Ovary (tissue), 9 donors: ENCODE measurements around the gene OLAH. TPM values are rescaled to one million over a fixed set of nuclear protein-coding genes. Genes with fewer than 3 reads are reported as not detected.

Experiments used
- DNase-seq, 5 donors: peaks; one replicate each; pipeline ENCODE4 v3.0.0-alpha.2; 2019 to 2020
- H3K27ac ChIP-seq, 2 donors: fragments of 200-600 bp; one replicate each; pipeline versions ENCODE4 v1.5.1 to v1.8.0; 2019 to 2022
- H3K27me3 ChIP-seq: fragments of 200-600 bp; one replicate; pipeline ENCODE4 v1.8.0; 2022
- H3K36me3 ChIP-seq: fragments of 200-600 bp; sonication (generic); one replicate; pipeline ENCODE4 v1.5.1; 2019
- H3K4me1 ChIP-seq: one replicate; pipeline ENCODE4 v1.8.1; 2013; ENCODE audit warnings: mild to moderate bottlenecking, moderate library complexity; ENCODE audit not compliant: insufficient read depth
- H3K4me3 ChIP-seq: fragments of 200-600 bp; sonication (generic); one replicate; pipeline ENCODE4 v1.5.1; 2017
- H3K9me3 ChIP-seq, 2 donors: fragments of 200-600 bp in 1 of 2; sonication (generic) in 1 of 2; one replicate each; pipeline versions ENCODE4 v1.5.1 to v1.8.1; 2013 to 2019; ENCODE audit warnings: mild to moderate bottlenecking in 1 of 2, moderate library complexity in 1 of 2
- CTCF ChIP-seq, 3 donors: fragments of 450-650 bp in 2 of 3; fragments of 200-600 bp in 1 of 3; IDR thresholded peaks; one replicate each; pipeline versions ENCODE4 v1.5.1 to v1.8.0; 2016 to 2022; ENCODE audit warnings: antibody characterized with exemption in 3 of 3, mild to moderate bottlenecking in 1 of 3
- EP300 ChIP-seq: sonication (generic); formaldehyde crosslinking; IDR thresholded peaks from one replicate; pipeline ENCODE4 v1.6.1; 2017; ENCODE audit warnings: antibody characterized with exemption
- POLR2A ChIP-seq: fragments of 450-650 bp; IDR thresholded peaks from one replicate; pipeline ENCODE4 v1.6.1; 2017; ENCODE audit warnings: antibody characterized with exemption, mild to moderate bottlenecking, moderate library complexity
- WGBS, 3 donors: extraction: QIAGEN DNeasy Blood & Tissue Kit in 1 of 3; methylation state at CpG; one replicate each; pipeline versions ENCODE4 v1.1.5 to v1.1.7; 2013 to 2017; 5-methylcytosine and 5-hydroxymethylcytosine counted together
- intact Hi-C, 4 donors: fragments of 100-400 bp; cut with DNase I; formaldehyde crosslinking; loops; one replicate each; pipeline versions ENCODE4 v1.11.0 to v1.15.1; 2022 to 2023
- polyA plus RNA-seq, 2 donors: library from polyadenylated mRNA; stranded (reverse); fragments of 200-250 nt in 1 of 2; fragments of 350-450 nt in 1 of 2; fragmentation: Illumina TruSeq in 1 of 2; extraction: RNeasy Lipid Tissue Mini Kit (QIAGEN cat#74804) in 1 of 2; gene quantifications; one replicate each; pipeline ENCODE4 v1.2.3, GENCODE V29; 2013 to 2014
- total RNA-seq, 7 donors: library from RNA; depleted of rRNA in 2 of 7; stranded (reverse); fragments of >200 nt in 2 of 7; fragmentation: NEBNext Ultra II Directional in 3 of 7; extraction: Animal tissue kit (Norgen Biotek cat#: 25700) in 3 of 7; gene quantifications; one replicate each; pipeline versions ENCODE4 v1.1.0 to v1.2.4, GENCODE V29; 2016 to 2023
- donor health status: DM: no; HTN: no; CAD: no; lungs with moderate emphysema.
- donor health status: DM: no; HTN: no; CAD: no.
- donor health status: Bipolar disorder and iron deficiency.
- donor health status: DM: yes; HTN: yes; CAD: no.
- donor health status: DM: no; HTN: no; CAD: no.
- donor health status: DM: yes; HTN: yes; CAD: no.

Gene OLAH
- total and polyA plus RNA-seq, 9 donors, result 0.23 to 0.48 (median 0.40) TPM; not detected in 6

GRCh38 chr10:15069230-15069629, 25.5 kb downstream of the OLAH start:
- no peaks in the 10 kb centered on the region for H3K4me1 ChIP-seq
- DNase-seq, result no peak
- H3K36me3 ChIP-seq, result no peaks in the 10 kb centered on the region
- H3K9me3 ChIP-seq, result no peaks in the 10 kb centered on the region
- no peak for TF ChIP-seq CTCF (IDR thresholded peaks at IDR 0.05)
- no peak for TF ChIP-seq EP300
- no peak for TF ChIP-seq POLR2A
- intact Hi-C loops, result no loop called here
- 65 to 76% (median 71%) methylated on average over 4 of the region's 4 CpGs for WGBS, 3 donors
- no peak overlapping the region for H3K4me3 ChIP-seq
- H3K27me3 ChIP-seq, result no peaks in the 10 kb centered on the region
- H3K27ac ChIP-seq, result no peak overlapping the region

GRCh38 chr10:15072358-15072757, 28.6 kb downstream of the OLAH start:
- Histone ChIP-seq H3K36me3 (no peaks in the 10 kb centered on the region), H3K27me3 (no peaks in the 10 kb centered on the region), H3K9me3 (no peaks in the 10 kb centered on the region), H3K4me1 (no peaks in the 10 kb centered on the region), H3K4me3 (no peak overlapping the region), H3K27ac (no peak overlapping the region)
- no peak for DNase-seq
- TF ChIP-seq POLR2A (no peak), EP300 (no peak), CTCF (IDR thresholded peaks at IDR 0.05) (no peak)
- WGBS, 3 donors, result 87 to 89% (median 88%) methylated on average over 5 of the region's 5 CpGs
- intact Hi-C loops, result no loop called here

GRCh38 chr10:15075421-15075820, 31.7 kb downstream of the OLAH start:
- Histone ChIP-seq H3K4me3 (no peak overlapping the region), H3K9me3 (no peaks in the 10 kb centered on the region), H3K27me3 (no peaks in the 10 kb centered on the region), H3K27ac (no peak overlapping the region), H3K36me3 (no peaks in the 10 kb centered on the region), H3K4me1 (no peaks in the 10 kb centered on the region)
- TF ChIP-seq POLR2A (no peak), EP300 (no peak), CTCF (IDR thresholded peaks at IDR 0.05) (no peak)
- no peak for DNase-seq
- 90 to 94% (median 94%) methylated on average over 3 of the region's 3 CpGs for WGBS, 3 donors
- intact Hi-C loops, result no loop called here

- Histone ChIP-seq H3K4me1 (peaks cover 7% of the 10 kb centered on the region), H3K27me3 (no peaks in the 10 kb centered on the region), H3K4me3 (peak overlapping the region; percentile 46), H3K36me3 (no peaks in the 10 kb centered on the region), H3K27ac (peak overlapping the region; percentile 54), H3K9me3 (no peaks in the 10 kb centered on the region)
- TF ChIP-seq EP300 (no peak), POLR2A (no peak), CTCF (IDR thresholded peaks at IDR 0.05) (no peak)
- intact Hi-C loops, result loop anchor here in 1 of 4 donors (10.0 kb wide), 1 partner anchor 291 kb away; the partner anchor contains the start of gene FAM171A1
- DNase-seq, result no peak
- WGBS, 3 donors, result 31 to 45% (median 31%) methylated on average over 18 of the region's 18 CpGs
Measured at GRCh38 chr10:15083674-15084501, 40.1 kb downstream of the OLAH start.
